HG03159 (cell line): Measurements from ENCODE around the gene GH2.
"Not testable (repeated sequence)": the region's sequence is repeated elsewhere in the genome, so short reads cannot be mapped to it uniquely, and the experiment has no call there.

Source experiments
- ATAC-seq: cut with Tn5 transposase; IDR thresholded peaks from one replicate; pipeline ENCODE4 v1.9.1; 2021; ENCODE audit warnings: mild to moderate bottlenecking, moderate library complexity; ENCODE audit not compliant: unreplicated experiment

GH2 gene

DNA sequence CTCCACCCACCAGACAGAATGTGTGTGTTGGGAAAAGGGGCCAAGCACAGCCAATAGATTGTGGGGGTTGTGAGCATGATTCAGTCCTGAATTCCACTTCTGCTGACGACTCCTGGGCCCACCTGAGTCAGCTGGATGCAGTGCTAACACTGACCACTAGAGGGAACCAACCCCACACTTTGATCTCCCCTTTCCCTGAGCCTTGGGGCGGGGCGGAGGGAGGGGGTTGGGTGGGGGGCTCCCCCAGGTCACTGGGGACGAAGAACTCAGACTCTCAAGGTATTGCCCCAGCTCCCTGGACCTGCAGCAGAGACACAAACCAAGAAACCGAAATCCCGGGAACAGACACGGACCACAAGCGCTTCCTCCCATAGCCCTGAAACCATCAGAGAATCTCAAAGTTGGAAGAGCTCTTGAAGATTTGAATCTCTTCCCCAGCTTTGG, 29.9 kb upstream of the GH2 start:
- ATAC-seq: no peak

GRCh38 chr17:63911041-63911635, 29.4 kb upstream of the GH2 start, which contains the start of gene CSHL1:
TSS of gene CSHL1 (minus strand) at chr17:63911258. CDS start at chr17:63911196, 62 bp downstream.
- no peak for ATAC-seq

- ATAC-seq: no peak
These were observed 28.4 kb upstream of the GH2 start for GRCh38 chr17:63910096-63910495.

- not testable (repeated sequence) for ATAC-seq
These were observed 27.8 kb upstream of the GH2 start for GRCh38 chr17:63909586-63909985.

DNA sequence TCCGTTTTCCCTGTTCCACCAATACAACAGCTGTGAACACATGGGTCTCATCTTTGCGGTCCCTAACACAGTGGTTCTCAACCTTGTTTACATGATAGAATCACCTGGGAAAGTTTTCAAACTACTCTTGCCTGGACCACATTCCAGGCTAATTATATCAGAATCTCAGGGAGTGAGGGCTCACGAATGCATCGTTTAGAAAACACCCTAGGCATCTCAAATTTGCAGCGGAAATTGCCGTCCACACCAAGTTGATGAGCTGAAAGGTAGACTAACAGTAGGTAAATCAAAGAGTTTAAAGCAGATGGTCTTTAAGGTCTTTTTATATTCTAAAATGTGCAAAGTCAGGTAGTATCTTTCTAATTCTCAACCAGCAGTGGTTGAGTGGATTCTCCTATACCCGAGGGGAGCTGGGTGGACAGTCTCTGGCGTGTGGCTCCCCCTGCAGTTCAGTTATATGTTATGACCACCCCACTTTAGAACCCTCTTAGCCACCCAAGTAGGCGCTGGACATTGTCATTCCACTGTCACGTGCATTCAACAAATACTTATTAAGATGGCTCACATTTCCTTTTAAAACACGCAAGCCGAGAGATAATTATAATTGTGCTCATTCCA, 25.5 kb upstream of the GH2 start:
- not testable (repeated sequence) for ATAC-seq

DNA sequence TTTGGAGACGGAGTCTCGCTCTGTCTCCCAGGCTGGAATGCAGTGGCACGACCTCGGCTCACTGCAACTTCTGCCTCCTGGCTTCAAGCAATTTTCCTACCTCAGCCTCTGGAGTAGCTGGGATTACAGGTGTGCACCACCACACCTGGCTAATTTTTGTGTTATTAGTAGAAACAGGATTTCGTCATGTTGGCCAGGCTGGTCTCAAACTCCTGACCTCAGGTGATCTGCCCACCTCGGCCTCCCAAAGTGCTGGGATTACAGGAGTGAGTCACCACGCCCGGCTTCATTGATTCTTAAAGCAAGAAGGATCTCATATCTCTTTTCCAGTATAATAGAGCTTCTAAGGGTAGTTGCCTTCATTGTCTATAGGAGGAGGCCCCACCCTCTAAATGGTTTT, 23.1 kb upstream of the GH2 start:
- not testable (repeated sequence) for ATAC-seq

DNA sequence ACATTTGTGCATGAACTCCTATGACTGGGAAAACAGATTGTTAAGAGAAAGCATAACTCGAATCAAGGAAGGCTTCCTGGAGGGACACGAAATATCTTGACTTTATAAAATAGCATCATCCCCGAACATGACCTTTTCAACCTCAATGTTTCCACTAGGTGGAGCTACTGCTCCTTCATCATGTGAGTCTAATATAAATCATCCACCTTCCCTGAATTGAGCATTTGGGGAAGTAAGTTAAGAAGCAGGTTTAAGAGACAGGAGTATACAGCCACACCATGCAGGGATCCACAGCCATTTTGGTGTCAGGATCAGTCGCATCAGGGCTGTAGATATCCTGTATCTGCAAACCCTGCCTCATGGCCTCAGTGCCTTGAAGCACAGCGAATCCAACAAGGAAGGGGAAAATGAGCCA, 22.1 kb upstream of the GH2 start:
- ATAC-seq: not testable (repeated sequence)

GRCh38 chr17:63901971-63902370, 20.2 kb upstream of the GH2 start:
- not testable (repeated sequence) for ATAC-seq

DNA sequence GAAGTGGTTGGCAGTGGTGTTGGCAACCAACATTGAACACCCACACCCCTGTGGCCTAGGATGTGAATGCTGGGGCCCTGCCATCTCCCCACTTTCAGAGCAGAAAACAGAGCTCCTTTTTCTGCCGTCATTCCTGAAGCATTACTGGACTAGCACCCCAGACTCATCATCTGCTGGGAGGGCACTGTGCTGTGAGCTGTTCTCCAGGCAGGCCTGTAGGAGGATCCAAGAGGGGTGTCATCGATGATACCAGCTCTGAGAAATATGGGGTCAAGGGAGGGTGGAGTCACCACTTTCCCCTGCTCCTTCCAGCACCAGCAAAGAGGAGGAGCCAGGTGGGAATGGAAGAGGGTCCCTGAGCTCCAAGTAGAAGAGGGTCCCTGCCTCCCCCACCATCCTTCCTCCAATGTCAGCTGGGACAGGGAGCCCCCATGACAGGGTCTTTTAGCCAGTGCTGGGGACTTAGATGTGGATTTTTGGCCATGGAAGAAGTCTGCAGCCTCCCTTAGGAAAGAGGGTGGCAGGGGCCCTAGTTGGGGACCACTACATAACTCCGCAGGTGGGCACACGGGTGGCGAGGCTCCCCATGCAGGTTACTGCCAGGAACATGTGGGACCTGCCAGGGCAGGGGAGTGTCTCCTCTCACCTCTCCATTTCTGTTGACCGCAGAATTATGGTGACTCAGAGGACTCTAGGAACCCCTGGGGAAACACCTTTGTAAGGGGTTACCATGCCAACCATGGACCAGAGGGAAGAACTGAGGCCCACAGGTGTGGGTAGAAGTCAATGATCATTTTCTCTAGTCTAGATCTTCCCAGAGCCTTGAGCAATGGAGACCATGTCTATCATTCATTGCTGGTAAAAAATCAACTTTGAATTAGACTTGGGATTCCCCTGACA, 17.4 kb upstream of the GH2 start:
- ATAC-seq: not testable (repeated sequence)

- ATAC-seq: not testable (repeated sequence)
These were observed 15.0 kb upstream of the GH2 start, which contains the start of gene CSH1 for GRCh38 chr17:63896524-63897354. TSS of gene CSH1 (minus strand) at chr17:63896574. CDS start at chr17:63896511, 63 bp downstream.

- not testable (repeated sequence) for ATAC-seq
These were observed 13.1 kb upstream of the GH2 start for GRCh38 chr17:63894821-63895220.

GRCh38 chr17:63894021-63894420, 12.3 kb upstream of the GH2 start:
- ATAC-seq: not testable (repeated sequence)

DNA sequence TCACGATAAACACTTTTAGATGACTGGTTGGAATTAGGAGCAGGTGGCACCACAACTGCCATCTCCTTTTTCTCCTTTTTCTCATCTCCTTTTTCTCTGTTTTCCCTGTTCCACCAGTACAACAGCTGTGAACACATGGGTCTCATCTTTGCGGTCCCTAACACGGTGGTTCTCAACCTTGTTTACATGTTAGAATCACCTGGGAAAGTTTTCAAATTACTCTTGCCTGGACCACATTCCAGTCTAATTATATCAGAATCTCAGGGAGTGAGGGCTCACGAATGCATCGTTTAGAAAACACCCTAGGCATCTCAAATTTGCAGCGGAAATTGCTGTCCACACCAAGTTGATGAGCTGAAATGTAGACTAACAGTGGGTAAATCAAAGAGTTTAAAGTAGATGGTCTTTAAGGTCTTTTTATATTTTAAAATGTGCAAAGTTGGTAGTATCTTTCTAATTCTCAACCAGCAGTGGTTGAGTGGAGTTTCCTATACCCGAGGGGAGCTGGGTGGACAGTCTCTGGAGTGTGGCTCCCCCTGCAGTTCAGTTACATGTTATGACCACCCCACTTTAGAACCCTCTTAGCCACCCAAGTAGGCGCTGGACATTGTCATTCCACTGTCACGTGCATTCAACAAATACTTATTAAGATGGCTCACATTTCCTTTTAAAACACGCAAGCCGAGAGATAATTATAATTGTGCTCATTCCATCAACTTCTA, 10.7 kb upstream of the GH2 start:
- not testable (repeated sequence) for ATAC-seq

- not testable (repeated sequence) for ATAC-seq
These were observed 7.5 kb upstream of the GH2 start for GRCh38 chr17:63889026-63889848.

GRCh38 chr17:63885119-63885518, 3.4 kb upstream of the GH2 start:
- not testable (repeated sequence) for ATAC-seq

DNA sequence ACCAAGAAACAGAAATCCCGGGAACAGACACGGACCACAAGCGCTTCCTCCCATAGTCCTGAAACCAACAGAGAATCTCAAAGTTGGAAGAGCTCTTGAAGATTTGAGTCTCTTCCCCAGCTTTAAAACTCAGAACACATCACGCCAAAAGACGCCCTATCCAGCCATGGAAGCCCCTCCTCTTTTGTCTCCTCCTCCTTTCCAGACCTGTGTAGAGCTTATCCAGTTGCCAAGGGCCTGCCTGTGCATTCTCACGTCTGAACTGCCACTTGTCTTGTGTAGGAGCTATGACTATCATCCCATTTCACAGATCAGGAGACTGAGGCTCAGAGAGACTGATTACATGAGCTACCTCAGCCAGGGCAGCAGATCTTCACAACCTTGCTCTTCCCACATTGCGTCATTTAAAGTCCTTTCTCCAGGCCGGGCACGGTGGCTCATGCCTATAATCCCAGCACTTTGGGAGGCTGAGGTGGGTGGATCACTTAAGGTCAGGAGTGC, 932 bp upstream of the GH2 start:
- ATAC-seq: not testable (repeated sequence)

DNA sequence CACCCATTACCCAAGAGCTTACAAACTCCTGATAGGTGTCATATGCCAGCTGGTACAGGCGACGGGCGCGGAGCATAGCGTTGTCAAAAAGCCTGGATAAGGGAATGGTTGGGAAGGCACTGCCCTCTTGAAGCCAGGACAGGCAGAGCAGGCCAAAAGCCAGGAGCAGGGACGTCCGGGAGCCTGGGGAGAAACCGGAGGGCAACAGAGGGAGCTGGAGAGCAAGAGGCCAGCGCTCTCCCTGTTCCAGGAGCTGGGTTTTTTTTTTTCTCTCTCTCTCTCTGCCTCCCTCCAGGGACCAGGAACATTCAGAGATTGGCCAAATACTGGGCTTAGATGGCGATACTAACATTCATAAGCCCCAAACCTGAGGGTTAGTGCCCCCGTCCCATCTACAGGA, 407 bp downstream of the GH2 start:
- ATAC-seq: not testable (repeated sequence)

- ATAC-seq: no peak
These were observed 1.0 kb downstream of the GH2 start for GRCh38 chr17:63880706-63881105.

GRCh38 chr17:63878413-63878812, 3.3 kb downstream of the GH2 start:
- not testable (repeated sequence) for ATAC-seq
